ENCODE results near the gene PARG. TPM values are rescaled to one million over a fixed set of nuclear protein-coding genes. Genes with fewer than 3 reads are reported as not detected.

Gene PARG
- total and polyA plus RNA-seq, 2 donors (not counting 3 experiments of a cell fraction or from before 2014, with no cell fraction given), result 6.1 to 27.6 TPM

GRCh38 chr10:49830846-49831245 lies 111.0 kb downstream of the PARG start:
- POLR2A ChIA-PET, result interaction anchor here (0.5 kb wide), 1 partner anchor 24 kb away, joined by 3 read pairs; no protein-coding TSS in a partner anchor
- TF ChIP-seq EZH2 (IDR thresholded peaks at IDR 0.05; ENCODE audit: borderline replicate concordance, low read depth, low read length, severe bottlenecking), result no peak
- no peak for TF ChIP-seq GATA2 (IDR thresholded peaks at IDR 0.05; ENCODE audit: insufficient read depth, insufficient read length, low read depth, low read length)
- no peak for TF ChIP-seq JUN (IDR thresholded peaks at IDR 0.05; ENCODE audit: borderline replicate concordance, insufficient read depth, insufficient read length, low read depth)
- TF ChIP-seq MAX (IDR thresholded peaks at IDR 0.05; ENCODE audit: insufficient read depth, insufficient read length), result no peak
- no peak for TF ChIP-seq FOS (IDR thresholded peaks at IDR 0.05; ENCODE audit: borderline replicate concordance, insufficient read depth, low read length)
- no peak for TF ChIP-seq POLR2A (IDR thresholded peaks at IDR 0.05; ENCODE audit: low read depth, low read length)
- no peak for TF ChIP-seq POLR2AphosphoS5 (IDR thresholded peaks at IDR 0.05; ENCODE audit: insufficient read depth, low read depth, low read length)
- TF ChIP-seq CTCF (IDR thresholded peaks at IDR 0.05; ENCODE audit: extremely low read depth in 1 of 2, insufficient read depth in 1 of 2, low read depth in 1 of 2, low read length in 2 of 2), result no peak
- no peak for TF ChIP-seq MYC (IDR thresholded peaks at IDR 0.05; ENCODE audit: low read depth, low read length)
- H3K9ac ChIP-seq (replicated peaks; ENCODE audit: extremely low read depth, insufficient read depth, low read length), result peak overlapping the region; percentile 55
- CTCF ChIA-PET, result interaction anchor here (1.0 kb wide), 1 partner anchor 11 kb away, joined by 5 read pairs; no protein-coding TSS in a partner anchor
- no peaks in the 10 kb centered on the region for H3K9me1 ChIP-seq (replicated peaks; ENCODE audit: control insufficient read depth, extremely low read depth, insufficient read depth, low read length)
- no TSS peak for BruUV-seq (replicated peaks)
- peak overlapping the region in 1 of 3 experiments; percentile 22 for H3K4me3 ChIP-seq (replicated peaks in 1 of 3; ENCODE audit: insufficient read depth in 1 of 3, low read depth in 1 of 3, low read length in 3 of 3)
- H3K27ac ChIP-seq (ENCODE audit: insufficient read depth, low read depth, low read length), result peak overlapping the region; percentile 90
- no peaks in the 10 kb centered on the region for H3K27me3 ChIP-seq (ENCODE audit: control insufficient read depth in 2 of 2, insufficient read depth in 2 of 2, low read length in 2 of 2)
- peaks cover 28% of the 10 kb centered on the region for H3K4me1 ChIP-seq (ENCODE audit: control insufficient read depth, extremely low read depth, insufficient read depth, low read length)
- H4K20me1 ChIP-seq (replicated peaks; ENCODE audit: control insufficient read depth, extremely low read depth, insufficient read depth, low read length), result no peaks in the 10 kb centered on the region
- intact Hi-C loops (cut with micrococcal nuclease), result loop anchor here (1.0 to 2.0 kb wide), 2 partner anchors 14 to 279 kb away; no protein-coding TSS in a partner anchor
- no peak for FAIRE-seq
- dilution Hi-C loops (cut with MboI; ENCODE audit: extremely low pct_ligation_motif_present, low sequenced_read_pairs), result no loop called here
- H3K36me3 ChIP-seq (ENCODE audit: control insufficient read depth in 2 of 2, extremely low read depth in 1 of 2, insufficient read depth in 2 of 2, low read length in 2 of 2), result no peaks in the 10 kb centered on the region
- H3K4me2 ChIP-seq (ENCODE audit: insufficient read depth, low read length), result peak overlapping the region; percentile 78
- H2AFZ ChIP-seq (ENCODE audit: low read depth, low read length), result peak overlapping the region; percentile 55
- H3K9me3 ChIP-seq (replicated peaks; ENCODE audit: control insufficient read depth, insufficient read depth, low read length), result no peaks in the 10 kb centered on the region
- DNase-seq (ENCODE audit: low read depth, low spot score), result peak; percentile 24
- no peaks in the 10 kb centered on the region for H3K79me2 ChIP-seq (ENCODE audit: control insufficient read depth, insufficient read depth, low read length)

Data from endothelial cell of umbilical vein (primary cell).